Measurements from ENCODE around the gene CFAP99.
A peak's percentile ranks its signal among the peaks of the same experiment; 100 is the strongest.
"Not testable (repeated sequence)": the region's sequence is repeated elsewhere in the genome, so short reads cannot be mapped to it uniquely, and the experiment has no call there.

Gene CFAP99

DNA sequence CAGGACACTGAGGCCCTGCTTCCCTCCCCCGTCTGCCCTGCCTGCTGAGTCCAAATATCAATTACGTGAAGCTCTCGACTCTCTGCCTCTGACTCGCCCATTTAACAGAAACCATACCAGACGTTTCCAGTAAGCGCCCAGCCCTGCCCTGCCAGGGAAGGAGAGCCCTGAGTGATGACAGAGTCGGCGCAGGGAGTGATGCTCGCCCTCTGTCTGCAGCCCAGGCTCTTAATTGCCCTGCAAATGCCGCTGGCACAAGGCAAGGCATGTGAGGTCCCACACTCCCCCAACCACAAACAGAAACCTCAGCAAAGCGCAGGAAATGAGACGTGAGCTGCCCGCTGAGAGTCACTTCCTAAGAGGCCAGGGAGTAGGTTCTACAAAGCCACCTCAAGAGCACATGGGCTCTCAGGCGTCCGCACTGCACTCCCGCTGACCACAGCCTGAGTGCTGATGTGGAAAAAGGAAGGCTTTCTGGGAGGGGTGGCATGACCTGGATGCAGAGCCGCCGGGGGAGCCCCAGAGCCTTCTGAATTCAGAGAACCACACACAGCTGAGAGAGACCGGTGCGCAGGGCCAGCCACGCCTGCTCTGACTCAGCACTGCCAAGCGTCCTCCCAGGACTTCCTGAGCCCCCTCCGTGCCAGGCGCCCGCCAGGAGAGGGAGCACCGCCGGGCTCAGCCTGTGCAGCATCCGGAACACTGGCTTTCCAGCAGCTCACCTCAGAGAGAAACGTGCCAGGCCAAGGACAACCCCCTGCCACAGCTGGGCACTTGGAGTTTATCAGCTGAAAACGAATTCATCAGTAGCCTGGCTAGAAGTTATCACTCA is 5.7 kb upstream of the CFAP99 start:
- DNase-seq, result peak; percentile 92

DNA sequence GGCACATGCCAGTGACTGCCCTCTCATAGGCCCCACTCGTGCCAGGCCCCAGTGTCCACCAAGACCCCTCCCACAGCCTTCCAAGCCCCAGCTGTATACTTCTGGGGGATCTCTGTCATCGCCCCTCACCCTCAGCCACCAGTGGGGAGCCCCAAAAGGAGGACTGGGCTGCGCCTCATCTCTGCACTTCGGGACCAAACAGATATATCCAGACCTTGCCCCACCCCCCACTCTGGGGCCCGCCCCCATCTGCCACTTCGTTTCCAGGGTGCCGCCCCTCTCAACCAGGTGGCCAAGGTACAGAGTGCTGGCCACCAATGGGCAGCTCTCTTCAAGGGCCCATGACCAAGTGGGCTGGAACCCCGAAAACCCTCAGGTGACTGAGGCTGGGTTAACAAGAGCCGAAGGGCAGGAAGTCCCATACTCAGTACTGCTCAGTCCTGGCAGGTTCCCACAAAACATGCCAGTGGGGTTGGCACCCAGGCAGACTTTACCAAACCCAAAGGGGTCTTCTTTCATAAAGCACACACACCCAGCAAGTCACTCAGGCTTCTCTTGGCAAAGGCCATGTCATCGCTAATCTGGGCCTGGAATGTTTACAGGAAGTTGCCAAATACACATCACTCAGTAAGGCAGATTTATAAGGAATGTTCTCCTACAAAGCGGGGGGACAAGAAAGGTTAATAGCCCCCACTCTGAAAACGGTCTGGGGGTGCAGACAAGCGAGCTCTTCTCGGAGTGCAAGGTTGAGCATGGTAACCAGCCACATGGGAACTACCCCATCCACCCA is 4.7 kb upstream of the CFAP99 start:
- DNase-seq, result no peak

DNA sequence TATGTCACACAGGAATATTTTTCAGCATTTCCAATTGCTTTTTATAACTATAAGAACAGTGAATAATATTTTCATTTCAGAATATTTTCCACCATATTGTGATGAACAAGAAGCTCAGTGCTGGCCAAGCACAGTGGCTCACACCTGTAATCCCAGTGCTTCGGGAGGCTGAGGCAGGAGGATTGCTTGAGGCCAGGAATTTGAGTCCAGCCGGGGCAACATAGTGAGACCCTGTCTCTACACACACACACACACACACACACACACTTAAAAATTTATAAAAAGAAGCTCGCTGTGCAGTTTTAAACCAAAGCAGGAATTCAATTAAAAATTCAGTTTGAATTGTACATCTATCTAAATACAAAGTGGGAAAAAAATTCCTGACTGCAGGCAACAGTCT is 3.5 kb upstream of the CFAP99 start:
- no peak for DNase-seq

DNA sequence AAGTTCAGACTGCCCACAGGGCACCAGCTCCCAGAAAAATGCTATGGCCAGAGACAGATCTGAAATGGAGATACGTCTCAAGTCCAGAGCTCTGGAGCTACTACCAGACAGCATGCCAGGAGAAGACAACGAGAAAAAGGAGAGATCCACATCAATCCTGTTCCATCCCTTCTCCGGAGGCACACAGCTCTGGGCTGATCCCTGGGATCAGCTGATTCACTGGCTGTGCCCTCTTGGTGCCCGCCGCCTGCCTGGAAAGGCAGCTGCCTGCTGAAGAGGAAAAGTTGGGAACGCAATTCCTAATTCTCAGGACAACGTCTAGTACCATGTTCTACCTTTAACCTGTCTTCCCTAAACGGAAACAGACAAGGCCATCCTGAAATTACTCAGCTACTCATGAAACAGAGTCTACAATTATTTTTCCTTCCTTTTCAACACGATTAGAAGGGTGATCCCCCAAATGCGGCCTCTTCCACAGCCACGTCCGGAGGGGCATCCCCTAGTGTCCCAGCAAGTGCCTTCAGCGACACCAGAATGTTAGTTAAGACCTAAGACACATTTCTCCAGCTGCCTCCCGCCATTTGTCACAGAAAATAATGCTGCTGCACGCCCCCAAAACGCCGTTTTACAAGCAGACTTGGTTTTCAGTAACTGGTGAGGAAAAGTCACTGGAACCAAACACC is 2.7 kb upstream of the CFAP99 start:
- DNase-seq, result no peak

DNA sequence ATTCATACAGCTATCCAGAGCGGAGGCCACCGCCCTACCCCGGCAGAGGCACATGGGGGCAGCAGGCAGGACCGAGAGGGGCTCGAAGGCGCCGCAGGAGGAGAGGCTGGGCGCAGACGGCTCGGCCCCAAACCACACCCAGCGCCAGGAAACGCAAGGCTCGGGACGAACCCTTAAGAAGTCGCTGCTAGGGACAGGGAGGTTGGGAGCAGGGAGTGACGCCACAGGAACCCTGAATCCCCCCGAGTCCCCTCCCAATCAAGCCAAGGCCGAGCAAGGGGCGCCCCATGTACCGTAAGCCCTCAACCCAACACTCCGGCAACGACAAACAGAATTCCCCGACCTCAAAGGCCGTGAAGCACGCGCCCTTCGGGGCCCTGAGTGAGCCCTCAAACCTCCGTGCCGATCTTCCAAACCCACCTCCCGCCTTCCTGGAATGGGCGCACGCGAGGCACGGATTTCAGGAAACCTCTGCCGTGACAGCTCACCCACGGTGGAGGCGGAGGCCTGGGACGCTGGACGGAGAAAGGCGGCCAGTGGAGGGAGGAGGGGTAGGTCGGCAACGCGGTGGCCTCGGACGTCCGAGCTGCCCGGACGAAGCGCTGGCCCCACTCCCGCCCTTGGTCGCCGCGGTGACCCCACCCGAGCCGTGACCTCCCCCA is 2.1 kb upstream of the CFAP99 start:
- DNase-seq, result peak; percentile 63

DNA sequence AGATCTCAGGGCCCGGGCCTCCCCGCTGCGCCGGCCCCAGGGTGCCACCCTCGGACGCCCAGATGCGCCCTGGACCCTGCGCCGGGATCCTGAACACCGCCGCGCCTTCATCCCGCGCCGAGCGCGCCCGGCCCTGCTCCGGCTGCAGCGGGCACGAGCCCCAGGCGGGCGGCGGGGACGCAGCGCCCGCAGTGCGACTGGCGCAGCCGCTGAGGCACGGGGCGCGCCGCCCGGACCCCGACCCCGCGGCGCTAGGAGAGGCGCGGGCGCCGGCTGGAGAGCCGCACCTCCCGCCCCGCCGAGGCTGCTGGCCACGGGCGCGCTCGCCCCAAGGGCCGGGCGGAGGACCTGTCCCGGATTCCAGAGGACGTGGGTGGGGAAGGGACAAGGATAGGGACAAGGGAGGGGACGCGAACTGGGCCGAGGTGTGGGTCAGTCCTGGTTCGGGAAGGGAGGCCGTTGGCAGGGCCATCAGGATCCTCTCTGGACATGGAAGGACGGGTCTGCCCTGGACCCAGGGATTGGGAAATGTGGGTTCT is 1.5 kb upstream of the CFAP99 start:
- no peak for DNase-seq

DNA sequence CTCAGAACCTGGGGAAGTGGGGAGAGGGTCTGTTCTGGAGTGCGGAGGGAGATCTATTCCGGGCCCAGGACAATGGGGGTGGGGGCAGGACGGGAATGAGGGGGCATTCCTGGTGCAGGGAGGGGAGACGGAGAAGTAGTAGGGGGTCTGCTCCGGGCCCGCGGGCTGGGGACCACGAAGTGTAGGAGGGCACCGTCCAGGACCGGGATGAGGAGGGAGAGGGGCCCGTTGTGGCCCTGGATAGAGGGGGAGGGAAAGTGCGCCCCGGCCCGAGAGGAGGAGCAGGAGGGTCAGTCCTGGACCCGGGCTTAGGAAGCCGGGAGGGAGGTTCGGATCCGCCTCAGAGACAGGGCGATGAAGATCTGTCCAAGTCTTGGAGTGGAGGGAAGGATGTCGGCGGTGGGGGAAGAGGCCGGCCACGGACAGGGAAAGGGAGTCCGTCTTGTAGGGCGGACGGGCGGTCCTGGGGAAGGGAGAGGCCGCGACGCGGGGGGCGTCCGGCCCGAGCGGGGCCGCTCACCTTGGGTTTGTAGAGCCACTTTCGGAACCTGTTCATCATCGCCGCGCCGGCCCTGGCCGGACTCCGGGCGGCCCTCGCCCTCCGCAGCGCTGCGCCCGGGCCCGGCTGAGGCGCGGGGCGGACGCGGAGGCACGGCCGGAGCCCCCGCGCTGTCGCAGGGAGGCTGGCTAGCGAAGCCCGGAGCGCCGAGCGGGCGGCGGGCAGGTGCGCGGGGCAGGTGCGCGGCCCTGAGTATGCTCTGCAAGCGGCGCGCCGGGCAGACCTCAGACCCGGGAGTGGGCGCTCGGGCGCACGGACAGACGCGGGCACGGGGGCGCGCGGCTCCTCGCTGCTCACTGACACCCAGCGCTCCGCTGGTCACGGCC is 748 bp upstream of the CFAP99 start, which contains the start of gene ZFYVE28:
Gene ZFYVE28 (minus strand): TSS at position 881 of the 885 bp plus-strand sequence. CDS start 322 bp downstream, at position 559.
- DNase-seq, result no peak

DNA sequence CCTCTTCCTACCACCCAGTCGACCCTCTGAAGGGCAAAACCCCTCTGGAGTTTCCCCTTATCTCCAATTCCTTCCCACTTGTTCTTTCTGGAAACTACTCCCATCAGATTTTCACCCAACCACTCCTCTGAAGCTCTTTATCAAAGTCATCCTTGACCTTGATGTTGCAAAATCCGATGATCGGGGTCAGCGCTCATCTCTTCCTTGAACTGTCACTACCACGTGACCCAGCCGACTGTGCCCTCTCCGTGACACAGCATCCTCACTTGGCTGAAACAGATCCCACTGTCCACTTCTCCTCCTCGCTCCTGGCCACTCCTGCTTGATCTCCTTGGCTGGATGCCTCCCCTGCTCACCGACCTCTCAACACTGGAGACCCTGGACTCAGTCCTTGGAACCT is 1.1 kb downstream of the CFAP99 start:
- no peak for DNase-seq

DNA sequence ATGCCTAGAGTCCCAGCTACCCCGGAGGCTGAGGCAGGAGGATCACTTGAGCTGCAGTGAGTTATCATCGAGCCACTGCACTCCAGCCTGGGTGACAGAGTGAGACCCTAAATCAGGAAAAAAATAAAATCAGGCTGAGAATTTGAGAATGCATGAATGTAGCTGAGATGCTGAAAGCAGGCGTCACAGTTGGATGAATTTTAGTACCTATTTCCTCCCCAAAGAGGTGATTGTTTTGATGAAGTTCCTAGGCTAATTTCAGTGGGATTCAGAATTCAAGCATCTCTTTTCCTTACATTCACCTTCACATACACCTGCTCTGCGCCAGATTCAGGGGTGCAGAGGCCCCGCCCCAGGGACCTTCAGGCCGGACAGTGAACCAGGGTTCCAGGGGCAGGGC is 3.2 kb downstream of the CFAP99 start:
- DNase-seq, result no peak

DNA sequence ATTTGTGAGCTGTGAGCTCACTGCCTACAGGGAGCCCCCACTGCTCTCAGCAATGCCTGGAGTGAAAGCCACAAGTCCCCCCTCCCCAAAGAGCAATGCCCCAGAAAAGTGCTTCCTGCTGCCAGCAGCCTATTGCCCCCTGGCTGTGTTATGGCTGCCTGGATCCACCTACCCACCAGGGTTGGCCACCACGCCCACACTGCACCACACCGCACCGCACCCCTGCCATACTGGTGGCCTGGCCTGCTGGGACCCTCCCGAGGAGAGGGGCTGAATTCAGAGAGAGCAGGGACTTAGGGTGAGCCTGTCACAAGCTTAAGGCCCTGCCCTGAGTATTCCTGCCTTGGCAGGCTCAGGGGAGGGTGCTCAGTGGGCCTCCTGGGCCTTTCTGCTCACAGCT is 4.3 kb downstream of the CFAP99 start:
- no peak for DNase-seq

DNA sequence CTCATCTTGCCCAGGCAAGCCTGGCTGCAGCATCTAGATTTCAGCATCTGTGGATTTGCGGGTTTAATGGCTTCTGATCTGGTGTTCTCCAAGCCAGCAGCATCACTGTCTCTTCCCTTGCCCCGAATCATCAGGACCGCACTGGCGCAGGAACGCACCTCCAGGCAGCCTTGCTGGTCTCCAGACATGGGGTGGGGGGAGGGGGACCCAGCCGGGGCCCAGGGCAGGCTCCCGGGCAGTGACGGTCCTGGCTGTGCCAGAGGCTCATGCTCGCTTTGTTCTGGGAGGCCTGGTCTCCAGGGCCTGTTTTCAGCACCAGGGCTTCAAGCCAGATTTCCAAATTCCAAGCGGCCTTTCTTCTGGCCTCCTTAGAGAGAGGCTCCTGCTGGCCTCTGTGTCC is 4.9 kb downstream of the CFAP99 start:
- no peak for DNase-seq

DNA sequence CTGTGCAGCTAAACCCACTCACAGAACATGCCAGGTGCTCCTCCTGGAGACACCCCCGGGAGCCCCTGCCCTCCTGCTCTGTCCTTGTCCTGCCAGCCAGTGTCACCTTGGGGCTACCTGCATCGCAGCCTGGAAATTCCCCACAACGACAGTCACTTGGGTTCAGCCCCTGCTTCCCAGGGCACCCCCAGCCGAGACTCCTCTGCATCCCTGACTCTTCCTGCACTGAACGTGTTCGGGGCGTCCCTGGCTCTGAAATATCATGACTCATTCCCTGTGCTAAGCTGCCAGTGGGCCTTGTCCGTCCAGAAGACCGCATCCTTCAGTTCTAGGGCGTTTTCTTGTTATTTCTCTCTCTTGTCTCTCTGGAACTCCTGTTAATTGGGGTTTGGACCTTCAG is 5.8 kb downstream of the CFAP99 start:
- no peak for DNase-seq

DNA sequence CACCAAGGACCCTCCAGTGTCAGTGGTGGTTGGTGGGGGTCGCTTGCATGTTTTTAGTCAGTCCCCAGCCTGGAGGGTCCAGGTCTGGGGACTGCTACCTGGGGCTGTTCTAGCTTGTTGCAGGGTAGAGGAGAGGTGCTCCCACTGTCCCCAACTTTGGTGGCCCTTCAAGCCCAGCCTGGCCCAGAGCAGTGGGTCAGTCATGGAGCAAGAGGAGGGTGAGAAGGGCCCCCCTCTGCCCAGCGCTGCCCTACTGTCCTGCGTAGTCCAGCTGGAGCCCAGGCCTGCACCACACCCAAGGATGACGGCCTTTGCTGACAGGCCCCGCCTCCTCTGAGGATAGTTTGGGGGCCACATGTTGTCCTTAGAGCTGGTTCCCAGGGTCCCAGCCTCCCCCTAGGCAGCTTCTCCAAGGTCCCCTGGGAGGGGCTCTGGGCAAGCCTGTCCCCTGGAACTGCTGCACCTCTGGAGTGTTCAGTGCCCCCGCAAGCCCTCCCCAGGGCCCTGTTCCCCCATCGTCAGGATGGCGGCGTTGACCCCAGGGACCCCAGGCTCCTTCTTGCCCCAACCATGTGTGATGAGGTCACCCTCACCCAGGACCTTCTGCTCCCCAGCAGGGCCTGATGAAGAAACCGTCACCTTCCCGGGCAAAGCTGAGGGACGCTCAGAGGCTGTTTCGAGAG is 6.8 kb downstream of the CFAP99 start:
- DNase-seq, result no peak

DNA sequence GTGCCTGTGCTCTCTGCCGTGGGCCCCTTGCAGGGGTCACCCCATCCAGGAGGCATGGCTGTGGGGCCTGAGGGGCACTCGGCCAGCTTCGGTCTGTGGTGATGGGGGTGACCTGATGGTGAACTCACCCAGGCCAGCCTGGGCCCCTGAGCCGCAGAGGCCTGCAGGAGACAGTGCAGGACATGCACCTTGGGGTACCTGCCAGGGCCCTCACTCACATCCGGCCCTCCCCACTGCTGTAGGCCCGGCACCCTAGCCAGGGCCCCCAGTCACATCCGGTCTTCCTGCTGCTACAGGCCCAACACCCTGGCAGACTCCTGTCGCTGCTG is 7.3 kb downstream of the CFAP99 start:
- no peak for DNase-seq

DNA sequence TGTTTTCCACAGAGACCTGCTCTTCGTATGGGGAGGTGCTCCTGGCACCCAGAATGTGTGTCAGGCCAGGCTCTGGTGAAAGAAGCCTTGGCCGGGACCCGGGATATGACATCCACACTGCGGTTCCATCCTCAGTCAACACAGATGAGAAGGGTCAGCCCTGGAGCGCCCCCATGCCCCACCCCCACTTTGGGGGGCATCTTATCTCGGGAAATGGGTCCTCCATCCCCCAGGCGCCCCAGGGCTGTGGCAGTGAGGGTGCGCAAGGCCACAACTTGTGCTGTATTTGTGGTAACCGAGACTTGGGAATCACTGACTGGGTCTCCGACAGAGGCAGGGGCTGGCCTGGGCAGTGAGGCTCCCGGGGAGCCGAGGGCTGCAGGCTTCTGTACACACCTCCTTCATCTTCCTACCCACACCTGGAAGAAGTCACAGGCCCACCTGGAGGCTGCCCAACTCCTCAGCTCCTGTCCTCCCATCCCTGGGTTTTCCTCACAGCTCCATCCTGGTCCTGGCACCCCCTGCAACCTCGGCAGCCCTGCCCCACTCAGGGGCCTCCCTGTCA is 8.0 kb downstream of the CFAP99 start:
- no peak for DNase-seq

DNA sequence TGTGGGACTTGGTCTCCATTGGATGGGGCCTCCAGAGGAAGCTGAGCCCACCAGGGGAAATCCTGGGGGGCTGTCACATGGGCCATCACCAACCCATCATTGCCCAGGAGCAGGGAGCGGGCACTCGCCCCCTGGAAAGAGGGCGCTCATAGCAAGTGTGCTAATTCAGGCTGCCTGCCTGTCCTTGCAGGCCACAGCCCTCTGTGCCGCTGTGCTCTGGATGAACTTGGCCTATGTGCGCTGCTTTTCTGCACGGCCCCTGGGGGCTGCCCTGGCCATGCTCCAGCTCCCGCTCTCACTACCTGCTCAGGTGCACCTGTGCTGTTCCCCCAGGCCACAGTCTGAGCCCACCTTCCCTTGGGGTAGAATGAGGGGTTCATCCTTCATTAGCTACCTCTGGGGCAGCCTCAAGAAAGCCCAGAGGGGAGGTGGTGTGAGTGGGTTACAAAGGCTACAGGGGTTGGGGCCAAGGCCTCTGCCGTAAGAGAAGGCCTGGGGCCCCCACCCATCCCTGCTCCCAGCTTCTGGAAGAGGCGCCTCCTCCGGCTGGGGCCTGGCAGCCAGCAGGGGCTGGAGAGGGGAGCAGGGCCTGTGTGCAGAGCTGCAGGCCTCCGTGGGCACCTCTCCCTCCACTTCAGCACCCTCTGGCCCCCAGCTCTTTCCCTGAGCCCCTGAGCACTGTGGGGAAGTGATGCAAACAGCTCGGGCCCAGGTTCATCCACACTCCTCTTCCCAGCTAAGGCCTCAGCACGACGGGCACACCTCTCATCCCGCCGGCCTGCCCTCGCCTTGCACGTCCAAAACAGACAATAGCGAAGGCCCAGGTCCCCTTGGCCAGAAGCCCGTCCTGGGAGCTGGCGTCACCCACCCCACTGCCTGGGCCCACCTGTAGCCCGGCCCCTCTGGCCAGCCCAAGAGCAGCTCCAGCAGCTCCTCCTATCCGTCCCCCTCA is 8.9 kb downstream of the CFAP99 start:
- no peak for DNase-seq

DNA sequence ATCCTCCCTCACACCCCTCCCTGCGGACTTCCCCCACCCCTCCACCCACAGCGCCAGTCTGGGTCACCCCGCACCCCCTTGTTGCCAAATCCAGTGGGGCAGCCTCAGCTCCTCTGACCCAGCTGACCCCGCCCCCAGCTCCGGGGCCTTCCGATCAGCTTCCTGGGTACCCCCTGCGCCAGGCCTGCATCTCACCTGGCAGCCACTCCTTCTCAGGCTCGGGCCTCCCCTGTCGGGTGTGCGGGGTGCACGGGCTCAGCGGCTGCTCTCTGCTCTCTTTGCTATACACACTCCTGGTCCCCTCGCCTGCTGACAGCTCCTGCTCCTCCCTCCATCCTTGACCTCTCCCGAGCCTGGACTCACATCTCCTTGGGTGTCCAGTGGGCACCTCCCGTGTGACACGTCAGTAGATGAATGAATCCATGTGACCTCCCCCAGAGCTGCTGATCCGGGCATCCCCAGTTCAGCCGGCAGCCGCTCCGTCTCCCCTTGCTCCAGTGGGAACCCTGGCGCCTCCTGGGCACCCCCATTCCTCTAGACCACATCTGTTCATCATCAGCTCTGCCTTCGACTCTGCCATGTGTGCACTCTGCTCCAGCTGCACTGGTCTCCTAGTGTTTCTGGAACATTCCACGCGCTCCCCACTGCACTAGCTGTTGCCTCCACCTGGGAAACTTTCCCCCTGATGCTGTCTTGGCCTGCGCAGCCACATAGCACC is 9.9 kb downstream of the CFAP99 start:
- DNase-seq, result no peak

DNA sequence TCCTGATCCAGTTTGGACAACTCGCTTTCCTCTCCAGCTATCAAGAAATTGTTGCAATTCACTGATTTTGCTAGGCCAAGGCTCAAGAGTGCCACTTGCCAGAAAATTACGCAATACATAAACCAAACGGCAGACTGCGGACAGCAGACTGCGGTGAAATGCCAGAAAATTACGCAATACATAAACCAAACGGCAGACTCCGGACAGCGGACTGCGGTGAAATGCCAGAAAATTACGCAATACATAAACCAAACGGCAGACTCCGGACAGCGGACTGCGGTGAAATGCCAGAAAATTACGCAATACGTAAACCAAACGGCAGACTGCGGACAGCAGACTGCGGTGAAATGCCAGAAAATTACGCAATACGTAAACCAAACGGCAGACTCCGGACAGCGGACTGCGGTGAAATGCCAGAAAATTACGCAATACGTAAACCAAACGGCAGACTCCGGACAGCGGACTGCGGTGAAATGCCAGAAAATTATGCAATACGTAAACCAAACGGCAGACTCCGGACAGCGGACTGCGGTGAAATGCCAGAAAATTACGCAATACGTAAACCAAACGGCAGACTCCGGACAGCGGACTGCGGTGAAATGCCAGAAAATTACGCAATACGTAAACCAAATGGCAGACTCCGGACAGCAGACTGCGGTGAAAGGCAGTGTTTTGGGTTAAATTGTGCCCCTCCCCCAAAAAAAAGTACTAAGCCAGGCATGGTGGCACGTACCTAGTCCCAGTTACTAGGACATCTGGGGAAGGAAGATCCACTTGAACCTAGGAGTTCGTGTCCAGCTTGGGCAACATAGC is 11.4 kb downstream of the CFAP99 start:
- not testable (repeated sequence) for DNase-seq
